SK-N-SH treated with all-trans-retinoic acid at 6 μM for 48 hours (cell line): ENCODE data around the gene SLC12A9.

ENCODE experiments used
- ARNTL ChIP-seq: fragments of 450-650 bp; formaldehyde crosslinking; IDR thresholded peaks from 2 replicates; pipeline ENCODE4 v1.5.0; 2020; ENCODE audit warnings: low read depth, mild to moderate bottlenecking, moderate library complexity, borderline replicate concordance
- CREB5 ChIP-seq: fragments of 250-450 bp; sonication (Bioruptor Pico); IDR thresholded peaks from 2 replicates; pipeline ENCODE4 v1.5.1; 2020; ENCODE audit warnings: low read depth, mild to moderate bottlenecking, moderate library complexity
- OSR1 ChIP-seq: fragments of 250-450 bp; sonication (Bioruptor Pico); IDR thresholded peaks from 2 replicates; pipeline ENCODE4 v1.8.0; 2022; ENCODE audit warnings: moderate library complexity, mild to moderate bottlenecking, inconsistent platforms
- PPARA ChIP-seq: fragments of 250-450 bp; sonication (Bioruptor Pico); IDR thresholded peaks from 2 replicates; pipeline ENCODE4 v1.5.0; 2020; ENCODE audit warnings: mild to moderate bottlenecking, borderline replicate concordance
- TOX ChIP-seq: fragments of 250-450 bp; sonication (Bioruptor Pico); IDR thresholded peaks from 2 replicates; pipeline ENCODE4 v1.8.0; 2021; ENCODE audit warnings: mild to moderate bottlenecking, moderate library complexity, borderline replicate concordance
- ZFP3 ChIP-seq: fragments of 250-450 bp; sonication (Bioruptor Pico); IDR thresholded peaks from 2 replicates; pipeline ENCODE4 v1.5.0; 2020; ENCODE audit warnings: mild to moderate bottlenecking, moderate library complexity
- ZNF8 ChIP-seq: fragments of 450-650 bp; formaldehyde crosslinking; IDR thresholded peaks from 2 replicates; pipeline ENCODE4 v1.5.0; 2020; ENCODE audit warnings: mild to moderate bottlenecking, moderate library complexity

DNA sequence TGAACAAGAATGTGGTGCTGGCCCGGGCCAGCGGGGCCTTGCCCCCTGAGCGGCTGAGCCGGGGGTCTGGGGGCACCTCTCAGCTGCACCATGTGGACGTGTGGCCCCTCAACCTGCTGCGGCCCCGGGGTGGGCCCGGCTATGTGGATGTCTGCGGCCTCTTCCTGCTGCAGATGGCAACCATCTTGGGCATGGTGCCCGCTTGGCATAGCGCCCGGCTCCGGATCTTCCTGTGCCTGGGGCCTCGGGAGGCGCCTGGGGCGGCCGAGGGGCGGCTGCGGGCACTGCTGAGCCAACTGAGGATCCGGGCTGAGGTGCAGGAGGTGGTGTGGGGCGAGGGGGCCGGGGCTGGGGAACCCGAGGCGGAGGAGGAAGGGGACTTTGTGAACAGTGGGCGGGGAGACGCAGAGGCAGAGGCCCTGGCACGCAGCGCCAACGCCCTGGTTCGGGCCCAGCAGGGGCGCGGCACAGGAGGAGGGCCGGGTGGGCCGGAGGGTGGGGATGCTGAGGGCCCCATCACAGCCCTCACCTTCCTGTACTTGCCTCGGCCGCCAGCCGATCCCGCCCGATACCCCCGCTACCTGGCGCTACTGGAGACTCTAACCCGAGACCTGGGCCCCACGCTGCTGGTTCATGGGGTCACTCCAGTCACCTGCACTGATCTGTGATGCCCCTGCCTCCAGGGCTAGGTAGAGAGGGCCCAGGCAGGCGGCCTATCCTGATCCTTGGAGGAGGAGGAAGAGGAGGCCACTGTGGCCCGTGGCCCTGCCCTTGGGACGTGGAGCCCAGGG lies 13.6 kb downstream of the SLC12A9 start:
- TF ChIP-seq ZNF8 (CRISPR knock-in tag) (no peak), ARNTL (CRISPR knock-in tag) (no peak), CREB5 (CRISPR knock-in tag) (no peak), OSR1 (CRISPR knock-in tag) (no peak), TOX (CRISPR knock-in tag) (no peak), ZFP3 (CRISPR knock-in tag) (no peak), PPARA (no peak)
